Hepatocyte (in vitro differentiated cells): ENCODE data around the gene MRPL32.

Source experiments
- EZH2phosphoT487 ChIP-seq: fragments of 200-600 bp; sonication (generic); IDR thresholded peaks from one replicate; pipeline ENCODE4 v1.6.1; 2018; ENCODE audit warnings: antibody characterized with exemption, mild to moderate bottlenecking, low read depth, moderate library complexity; ENCODE audit not compliant: unreplicated experiment, severe bottlenecking
- TF ChIP-seq, protein P1 (sequence below): fragments of 200-600 bp; sonication (generic); IDR thresholded peaks from 2 replicates; pipeline ENCODE4 v1.5.1; 2016; ENCODE audit warnings: antibody characterized with exemption, mild to moderate bottlenecking; ENCODE audit not compliant: poor library complexity

DNA sequence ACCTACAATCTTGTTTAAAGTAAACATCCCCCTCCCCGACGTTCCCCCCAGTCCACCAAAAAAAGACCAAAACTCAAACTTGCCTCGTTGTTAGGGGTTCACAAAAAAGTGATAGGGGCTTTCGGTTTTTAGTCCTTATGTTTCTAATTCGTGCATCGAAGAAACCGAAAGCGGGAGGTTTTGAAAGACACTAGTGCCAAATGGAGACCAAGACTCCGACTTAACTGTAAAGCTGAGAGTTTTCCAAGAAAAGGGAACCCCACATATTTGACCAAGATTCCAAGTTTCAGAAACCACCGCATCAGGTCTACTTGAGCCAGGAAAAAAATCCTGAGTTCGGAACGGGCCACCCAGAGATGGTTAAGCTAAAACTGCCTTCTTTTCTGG is 736 bp upstream of the MRPL32 start:
- TF ChIP-seq, protein P1, sequence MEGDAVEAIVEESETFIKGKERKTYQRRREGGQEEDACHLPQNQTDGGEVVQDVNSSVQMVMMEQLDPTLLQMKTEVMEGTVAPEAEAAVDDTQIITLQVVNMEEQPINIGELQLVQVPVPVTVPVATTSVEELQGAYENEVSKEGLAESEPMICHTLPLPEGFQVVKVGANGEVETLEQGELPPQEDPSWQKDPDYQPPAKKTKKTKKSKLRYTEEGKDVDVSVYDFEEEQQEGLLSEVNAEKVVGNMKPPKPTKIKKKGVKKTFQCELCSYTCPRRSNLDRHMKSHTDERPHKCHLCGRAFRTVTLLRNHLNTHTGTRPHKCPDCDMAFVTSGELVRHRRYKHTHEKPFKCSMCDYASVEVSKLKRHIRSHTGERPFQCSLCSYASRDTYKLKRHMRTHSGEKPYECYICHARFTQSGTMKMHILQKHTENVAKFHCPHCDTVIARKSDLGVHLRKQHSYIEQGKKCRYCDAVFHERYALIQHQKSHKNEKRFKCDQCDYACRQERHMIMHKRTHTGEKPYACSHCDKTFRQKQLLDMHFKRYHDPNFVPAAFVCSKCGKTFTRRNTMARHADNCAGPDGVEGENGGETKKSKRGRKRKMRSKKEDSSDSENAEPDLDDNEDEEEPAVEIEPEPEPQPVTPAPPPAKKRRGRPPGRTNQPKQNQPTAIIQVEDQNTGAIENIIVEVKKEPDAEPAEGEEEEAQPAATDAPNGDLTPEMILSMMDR: no peak
- TF ChIP-seq EZH2phosphoT487: no peak
